SU-DHL-6 (cell line): ENCODE measurements around the gene SMIM31.

Experiments
- EZH2phosphoT487 ChIP-seq: fragments of 200-600 bp; sonication (generic), shearing (Covaris generic); conservative IDR thresholded peaks from 2 replicates; pipeline ENCODE4 v1.6.1; 2018; ENCODE audit warnings: mild to moderate bottlenecking, antibody characterized with exemption, low read length, moderate library complexity, mixed read lengths
- TF ChIP-seq, protein P1 (sequence below): fragments of 200-600 bp; sonication (generic); IDR thresholded peaks from one replicate; pipeline ENCODE4 v1.5.1; 2017; ENCODE audit warnings: antibody characterized with exemption, mild to moderate bottlenecking, low read length, moderate library complexity; ENCODE audit not compliant: insufficient read depth, poor library complexity, severe bottlenecking

DNA sequence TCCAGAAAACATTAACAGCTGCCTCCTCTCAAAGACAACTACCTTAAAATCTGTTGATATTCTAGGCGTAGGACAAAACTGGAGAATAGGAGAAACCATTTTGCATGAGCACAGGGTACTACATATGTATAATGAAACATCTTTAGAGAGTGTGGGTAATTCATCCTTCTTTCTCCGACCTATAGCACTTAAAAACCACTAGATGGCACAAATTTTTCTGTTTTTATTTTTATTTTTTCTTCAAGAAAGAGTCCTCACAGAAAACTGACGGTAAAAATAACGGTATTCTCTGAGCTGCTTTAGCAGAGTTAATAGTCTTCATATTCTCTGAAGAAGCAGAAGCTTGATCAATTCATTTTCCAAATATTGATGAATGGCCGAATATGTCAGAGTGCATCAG lies 14.6 kb downstream of the SMIM31 start:
- TF ChIP-seq, protein P1, sequence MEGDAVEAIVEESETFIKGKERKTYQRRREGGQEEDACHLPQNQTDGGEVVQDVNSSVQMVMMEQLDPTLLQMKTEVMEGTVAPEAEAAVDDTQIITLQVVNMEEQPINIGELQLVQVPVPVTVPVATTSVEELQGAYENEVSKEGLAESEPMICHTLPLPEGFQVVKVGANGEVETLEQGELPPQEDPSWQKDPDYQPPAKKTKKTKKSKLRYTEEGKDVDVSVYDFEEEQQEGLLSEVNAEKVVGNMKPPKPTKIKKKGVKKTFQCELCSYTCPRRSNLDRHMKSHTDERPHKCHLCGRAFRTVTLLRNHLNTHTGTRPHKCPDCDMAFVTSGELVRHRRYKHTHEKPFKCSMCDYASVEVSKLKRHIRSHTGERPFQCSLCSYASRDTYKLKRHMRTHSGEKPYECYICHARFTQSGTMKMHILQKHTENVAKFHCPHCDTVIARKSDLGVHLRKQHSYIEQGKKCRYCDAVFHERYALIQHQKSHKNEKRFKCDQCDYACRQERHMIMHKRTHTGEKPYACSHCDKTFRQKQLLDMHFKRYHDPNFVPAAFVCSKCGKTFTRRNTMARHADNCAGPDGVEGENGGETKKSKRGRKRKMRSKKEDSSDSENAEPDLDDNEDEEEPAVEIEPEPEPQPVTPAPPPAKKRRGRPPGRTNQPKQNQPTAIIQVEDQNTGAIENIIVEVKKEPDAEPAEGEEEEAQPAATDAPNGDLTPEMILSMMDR: peak; percentile 19
- TF ChIP-seq EZH2phosphoT487: no peak
